Measurements from ENCODE around the gene ADAM12.

GRCh38 chr10:126081841-126082466 lies 306.3 kb downstream of the ADAM12 start:
- TF ChIP-seq CTCF (IDR thresholded peaks at IDR 0.05; ENCODE audit: borderline replicate concordance, extremely low read depth, low read length, poor library complexity, severe bottlenecking) (no peak), EZH2 (IDR thresholded peaks at IDR 0.05; ENCODE audit: borderline replicate concordance, low read depth, low read length, severe bottlenecking) (no peak)
